Measurements from ENCODE around the gene CTDSP2.

Gene CTDSP2

GRCh38 chr12:57842342-57843294 lies 3.9 kb downstream of the CTDSP2 start:
- H3K4me3 ChIP-seq (ENCODE audit: low read depth, low read length) = peak overlapping the region; percentile 99
- no peak for TF ChIP-seq CTCF (IDR thresholded peaks at IDR 0.05; ENCODE audit: low read depth, low read length)

- TF ChIP-seq CTCF (IDR thresholded peaks at IDR 0.05; ENCODE audit: low read depth, low read length) = no peak
- H3K4me3 ChIP-seq (ENCODE audit: low read depth, low read length) = no peak overlapping the region
These were observed 5.1 kb downstream of the CTDSP2 start for GRCh38 chr12:57841445-57841844.

- no peak overlapping the region for H3K4me3 ChIP-seq (ENCODE audit: low read depth, low read length)
- no peak for TF ChIP-seq CTCF (IDR thresholded peaks at IDR 0.05; ENCODE audit: low read depth, low read length)
These were observed 5.8 kb downstream of the CTDSP2 start for GRCh38 chr12:57840726-57841125.

- H3K4me3 ChIP-seq (ENCODE audit: low read depth, low read length) = no peak overlapping the region
- TF ChIP-seq CTCF (IDR thresholded peaks at IDR 0.05; ENCODE audit: low read depth, low read length) = no peak
These were observed 6.5 kb downstream of the CTDSP2 start for GRCh38 chr12:57839996-57840395.

- H3K4me3 ChIP-seq (ENCODE audit: low read depth, low read length) = no peak overlapping the region
- TF ChIP-seq CTCF (IDR thresholded peaks at IDR 0.05; ENCODE audit: low read depth, low read length) = no peak
These were observed 7.8 kb downstream of the CTDSP2 start for GRCh38 chr12:57838594-57839302.

- peak overlapping the region; percentile 18; the same call in 1 of the 2 replicates for H3K4me3 ChIP-seq (ENCODE audit: low read depth, low read length)
- TF ChIP-seq CTCF (IDR thresholded peaks at IDR 0.05; ENCODE audit: low read depth, low read length) = no peak
These were observed 8.5 kb downstream of the CTDSP2 start for GRCh38 chr12:57837864-57838562.
